ENCODE measurements around the gene EIF3L. TPM values are rescaled to one million over a fixed set of nuclear protein-coding genes. Genes with fewer than 3 reads are reported as not detected.

EIF3L gene
- total RNA-seq, 1 donor from 2014 or later = 732 TPM

- Mint-ChIP-seq H3K27ac (ENCODE audit: unreplicated experiment) (no peak overlapping the region), H3K36me3 (ENCODE audit: low read depth, unreplicated experiment) (peaks cover 18% of the 10 kb centered on the region), H3K27me3 (ENCODE audit: unreplicated experiment) (peaks cover 10% of the 10 kb centered on the region), H3K4me1 (ENCODE audit: unreplicated experiment) (peaks cover 48% of the 10 kb centered on the region), H3K4me3 (ENCODE audit: unreplicated experiment) (no peak overlapping the region), H3K9me3 (ENCODE audit: unreplicated experiment) (no peaks in the 10 kb centered on the region)
- TF ChIP-seq, protein P1, sequence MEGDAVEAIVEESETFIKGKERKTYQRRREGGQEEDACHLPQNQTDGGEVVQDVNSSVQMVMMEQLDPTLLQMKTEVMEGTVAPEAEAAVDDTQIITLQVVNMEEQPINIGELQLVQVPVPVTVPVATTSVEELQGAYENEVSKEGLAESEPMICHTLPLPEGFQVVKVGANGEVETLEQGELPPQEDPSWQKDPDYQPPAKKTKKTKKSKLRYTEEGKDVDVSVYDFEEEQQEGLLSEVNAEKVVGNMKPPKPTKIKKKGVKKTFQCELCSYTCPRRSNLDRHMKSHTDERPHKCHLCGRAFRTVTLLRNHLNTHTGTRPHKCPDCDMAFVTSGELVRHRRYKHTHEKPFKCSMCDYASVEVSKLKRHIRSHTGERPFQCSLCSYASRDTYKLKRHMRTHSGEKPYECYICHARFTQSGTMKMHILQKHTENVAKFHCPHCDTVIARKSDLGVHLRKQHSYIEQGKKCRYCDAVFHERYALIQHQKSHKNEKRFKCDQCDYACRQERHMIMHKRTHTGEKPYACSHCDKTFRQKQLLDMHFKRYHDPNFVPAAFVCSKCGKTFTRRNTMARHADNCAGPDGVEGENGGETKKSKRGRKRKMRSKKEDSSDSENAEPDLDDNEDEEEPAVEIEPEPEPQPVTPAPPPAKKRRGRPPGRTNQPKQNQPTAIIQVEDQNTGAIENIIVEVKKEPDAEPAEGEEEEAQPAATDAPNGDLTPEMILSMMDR (IDR thresholded peaks at IDR 0.05; ENCODE audit: unreplicated experiment) = no peak
- DNase-seq (ENCODE audit: low spot score) = no peak
These were observed 61.9 kb downstream of the EIF3L start for GRCh38 chr22:37910890-37911672.

DNA sequence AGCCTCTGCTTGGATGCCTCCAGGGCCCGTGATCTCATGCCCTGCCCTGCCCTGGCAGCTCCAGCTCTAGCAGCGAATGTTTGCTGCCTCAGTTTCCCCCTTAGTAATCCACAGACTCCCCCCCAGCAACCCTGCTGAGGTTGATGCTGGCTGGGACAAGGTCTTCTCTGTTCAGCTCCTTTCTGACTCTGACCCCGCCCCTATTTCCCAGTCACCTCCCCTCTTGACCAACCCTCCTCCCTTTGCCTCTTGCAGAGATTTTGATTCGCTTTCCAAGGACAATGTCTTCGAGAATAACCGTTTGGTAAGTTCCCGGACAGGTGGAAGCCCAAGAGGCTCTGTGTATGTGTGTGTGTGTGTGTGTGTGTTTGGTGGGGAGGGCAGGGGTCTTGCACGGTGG lies 62.5 kb downstream of the EIF3L start:
- TF ChIP-seq, protein P1 (IDR thresholded peaks at IDR 0.05; ENCODE audit: unreplicated experiment) = no peak
- H3K36me3 Mint-ChIP-seq (ENCODE audit: low read depth, unreplicated experiment) = peaks cover 24% of the 10 kb centered on the region
- peaks cover 10% of the 10 kb centered on the region for H3K27me3 Mint-ChIP-seq (ENCODE audit: unreplicated experiment)
- DNase-seq (ENCODE audit: low spot score) = no peak
- H3K27ac Mint-ChIP-seq (ENCODE audit: unreplicated experiment) = no peak overlapping the region
- no peak overlapping the region for H3K4me3 Mint-ChIP-seq (ENCODE audit: unreplicated experiment)
- peaks cover 52% of the 10 kb centered on the region for H3K4me1 Mint-ChIP-seq (ENCODE audit: unreplicated experiment)
- H3K9me3 Mint-ChIP-seq (ENCODE audit: unreplicated experiment) = no peaks in the 10 kb centered on the region

DNA sequence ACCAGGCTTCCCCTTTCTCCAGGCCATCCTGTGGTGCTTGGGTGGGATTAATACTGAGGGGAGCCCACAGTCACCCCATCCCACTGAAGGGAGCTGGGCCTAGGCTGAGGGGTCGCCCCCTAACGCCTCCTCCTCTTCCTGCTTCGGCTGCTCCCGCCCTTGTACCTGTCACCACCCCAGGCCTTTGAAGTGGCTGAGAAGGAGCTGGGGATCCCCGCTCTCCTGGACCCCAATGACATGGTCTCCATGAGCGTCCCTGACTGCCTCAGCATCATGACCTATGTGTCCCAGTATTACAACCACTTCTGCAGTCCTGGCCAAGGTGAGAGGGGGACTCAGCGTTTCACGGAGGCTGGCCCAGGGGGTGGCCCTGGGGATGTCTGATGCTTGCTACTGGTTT lies 63.0 kb downstream of the EIF3L start:
- Mint-ChIP-seq H3K4me3 (ENCODE audit: unreplicated experiment) (no peak overlapping the region), H3K9me3 (ENCODE audit: unreplicated experiment) (no peaks in the 10 kb centered on the region), H3K4me1 (ENCODE audit: unreplicated experiment) (peaks cover 52% of the 10 kb centered on the region), H3K27ac (ENCODE audit: unreplicated experiment) (no peak overlapping the region), H3K36me3 (ENCODE audit: low read depth, unreplicated experiment) (peaks cover 21% of the 10 kb centered on the region), H3K27me3 (ENCODE audit: unreplicated experiment) (peaks cover 8% of the 10 kb centered on the region)
- TF ChIP-seq, protein P1 (IDR thresholded peaks at IDR 0.05; ENCODE audit: unreplicated experiment) = no peak
- DNase-seq (ENCODE audit: low spot score) = no peak

GRCh38 chr22:37913233-37913721 lies 64.1 kb downstream of the EIF3L start:
- H3K36me3 Mint-ChIP-seq (ENCODE audit: low read depth, unreplicated experiment) = peaks cover 20% of the 10 kb centered on the region
- H3K9me3 Mint-ChIP-seq (ENCODE audit: unreplicated experiment) = no peaks in the 10 kb centered on the region
- TF ChIP-seq, protein P1 (IDR thresholded peaks at IDR 0.05; ENCODE audit: unreplicated experiment) = no peak
- peak; percentile 56 for DNase-seq (ENCODE audit: low spot score)
- H3K4me3 Mint-ChIP-seq (ENCODE audit: unreplicated experiment) = peak overlapping the region; percentile 77
- H3K27ac Mint-ChIP-seq (ENCODE audit: unreplicated experiment) = peak overlapping the region; percentile 89
- H3K4me1 Mint-ChIP-seq (ENCODE audit: unreplicated experiment) = peaks cover 53% of the 10 kb centered on the region
- H3K27me3 Mint-ChIP-seq (ENCODE audit: unreplicated experiment) = peaks cover 4% of the 10 kb centered on the region

GRCh38 chr22:37916311-37916710 lies 67.1 kb downstream of the EIF3L start:
- H3K27ac Mint-ChIP-seq (ENCODE audit: unreplicated experiment) = no peak overlapping the region

More at GRCh38 chr22:37916311-37916710, 67.1 kb downstream of the EIF3L start:
- no peak for DNase-seq (ENCODE audit: low spot score)
- H3K36me3 Mint-ChIP-seq (ENCODE audit: low read depth, unreplicated experiment) = peaks cover 21% of the 10 kb centered on the region
- TF ChIP-seq, protein P1 (IDR thresholded peaks at IDR 0.05; ENCODE audit: unreplicated experiment) = no peak
- no peak overlapping the region for H3K4me3 Mint-ChIP-seq (ENCODE audit: unreplicated experiment)
- H3K4me1 Mint-ChIP-seq (ENCODE audit: unreplicated experiment) = peaks cover 33% of the 10 kb centered on the region
- no peaks in the 10 kb centered on the region for H3K9me3 Mint-ChIP-seq (ENCODE audit: unreplicated experiment)
- H3K27me3 Mint-ChIP-seq (ENCODE audit: unreplicated experiment) = peaks cover 4% of the 10 kb centered on the region
